Breast epithelium (tissue), 4 donors: ENCODE data around the gene MRPL24. TPM values are rescaled to one million over a fixed set of nuclear protein-coding genes. Genes with fewer than 3 reads are reported as not detected.

Source experiments
- DNase-seq, 2 donors: peaks; one replicate each; pipeline ENCODE4 v3.0.0-alpha.2; 2019; ENCODE audit warnings: low spot score in 2 of 2
- H3K27ac ChIP-seq, 2 donors: fragments of 200-600 bp; sonication (generic) in 1 of 2; one replicate each; pipeline ENCODE4 v1.5.1; 2016 to 2019; ENCODE audit warnings: mild to moderate bottlenecking in 1 of 2
- H3K27me3 ChIP-seq, 2 donors: fragments of 200-600 bp; sonication (generic) in 1 of 2; one replicate each; pipeline versions ENCODE4 v1.5.1 to v1.6.0; 2017 to 2019; ENCODE audit warnings: control low read depth in 1 of 2, mild to moderate bottlenecking in 1 of 2
- H3K36me3 ChIP-seq: fragments of 200-600 bp; one replicate; pipeline ENCODE4 v1.5.1; 2019
- H3K4me1 ChIP-seq, 2 donors: fragments of 200-600 bp; sonication (generic); one replicate each; pipeline ENCODE4 v1.5.1; 2016 to 2019; ENCODE audit warnings: control low read depth in 1 of 2
- H3K4me3 ChIP-seq, 3 donors: fragments of 200-600 bp; sonication (generic); 1 replicate in 2 of 3; 2 replicates in 1 of 3; pipeline ENCODE4 v1.5.1; 2016 to 2019; ENCODE audit warnings: mild to moderate bottlenecking in 3 of 3, moderate library complexity in 2 of 3
- H3K9me3 ChIP-seq, 2 donors: fragments of 200-600 bp; sonication (generic) in 1 of 2; one replicate each; pipeline ENCODE4 v1.5.1; 2016 to 2019; ENCODE audit warnings: control low read depth in 1 of 2
- POLR2A ChIP-seq: fragments of 450-650 bp; IDR thresholded peaks from one replicate; pipeline ENCODE4 v1.6.1; 2016; ENCODE audit warnings: antibody characterized with exemption, mild to moderate bottlenecking, moderate library complexity
- POLR2AphosphoS5 ChIP-seq, 3 donors: sonication (generic); formaldehyde crosslinking; IDR thresholded peaks; one replicate each; pipeline ENCODE4 v1.6.1; 2017; ENCODE audit warnings: antibody characterized with exemption in 3 of 3
- intact Hi-C: fragments of 100-400 bp; cut with DNase I; formaldehyde crosslinking; loops from one replicate; pipeline ENCODE4 v1.15.1; 2023; ENCODE audit warnings: low total_unique reads
- total RNA-seq, 3 donors: library from RNA; depleted of rRNA; stranded (reverse); fragments of >200 nt; gene quantifications; one replicate each; pipeline ENCODE4 v1.1.0, GENCODE V29; 2016
- TF ChIP-seq, protein P1 (sequence below), 3 donors: fragments of 450-650 bp; IDR thresholded peaks; one replicate each; pipeline ENCODE4 v1.5.1; 2016 to 2017; ENCODE audit warnings: antibody characterized with exemption in 3 of 3, mild to moderate bottlenecking in 3 of 3, moderate library complexity in 3 of 3

Gene MRPL24
- total RNA-seq, 3 donors from 2014 or later = 36.6 to 63.9 (median 63.8) TPM

DNA sequence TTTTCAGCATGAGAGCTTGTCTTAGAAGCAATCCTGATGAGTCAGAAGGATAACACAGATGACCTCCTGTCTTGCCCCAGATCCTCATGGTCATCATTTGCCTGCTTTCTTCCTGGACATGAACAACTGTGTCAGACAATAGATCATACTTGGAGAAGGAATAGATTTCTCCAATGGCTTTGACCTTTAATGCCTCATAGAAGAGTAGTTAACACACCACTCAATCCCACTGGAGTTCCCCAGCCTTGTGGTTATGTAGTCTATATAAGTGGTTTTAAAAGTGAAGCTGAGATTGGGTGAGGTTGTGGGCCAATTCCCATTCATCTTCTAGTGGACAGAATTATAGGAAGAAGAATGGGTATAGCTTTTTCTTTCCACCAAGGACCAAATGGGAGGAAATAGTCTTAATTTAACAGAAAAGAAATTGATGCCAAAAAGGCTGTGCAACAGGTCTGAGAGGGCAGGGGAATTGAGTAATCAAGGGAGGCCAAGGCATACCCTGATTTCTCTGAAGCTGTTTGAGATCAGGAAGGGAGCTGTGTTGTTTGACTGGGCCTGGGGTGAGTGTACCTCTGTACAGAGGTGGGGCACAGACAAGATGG, 40.8 kb upstream of the MRPL24 start:
- no peaks in the 10 kb centered on the region for H3K36me3 ChIP-seq
- no peak for DNase-seq
- TF ChIP-seq, protein P1, sequence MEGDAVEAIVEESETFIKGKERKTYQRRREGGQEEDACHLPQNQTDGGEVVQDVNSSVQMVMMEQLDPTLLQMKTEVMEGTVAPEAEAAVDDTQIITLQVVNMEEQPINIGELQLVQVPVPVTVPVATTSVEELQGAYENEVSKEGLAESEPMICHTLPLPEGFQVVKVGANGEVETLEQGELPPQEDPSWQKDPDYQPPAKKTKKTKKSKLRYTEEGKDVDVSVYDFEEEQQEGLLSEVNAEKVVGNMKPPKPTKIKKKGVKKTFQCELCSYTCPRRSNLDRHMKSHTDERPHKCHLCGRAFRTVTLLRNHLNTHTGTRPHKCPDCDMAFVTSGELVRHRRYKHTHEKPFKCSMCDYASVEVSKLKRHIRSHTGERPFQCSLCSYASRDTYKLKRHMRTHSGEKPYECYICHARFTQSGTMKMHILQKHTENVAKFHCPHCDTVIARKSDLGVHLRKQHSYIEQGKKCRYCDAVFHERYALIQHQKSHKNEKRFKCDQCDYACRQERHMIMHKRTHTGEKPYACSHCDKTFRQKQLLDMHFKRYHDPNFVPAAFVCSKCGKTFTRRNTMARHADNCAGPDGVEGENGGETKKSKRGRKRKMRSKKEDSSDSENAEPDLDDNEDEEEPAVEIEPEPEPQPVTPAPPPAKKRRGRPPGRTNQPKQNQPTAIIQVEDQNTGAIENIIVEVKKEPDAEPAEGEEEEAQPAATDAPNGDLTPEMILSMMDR (IDR thresholded peaks at IDR 0.05) = no peak
- TF ChIP-seq POLR2AphosphoS5 (IDR thresholded peaks at IDR 0.05) = no peak

DNA sequence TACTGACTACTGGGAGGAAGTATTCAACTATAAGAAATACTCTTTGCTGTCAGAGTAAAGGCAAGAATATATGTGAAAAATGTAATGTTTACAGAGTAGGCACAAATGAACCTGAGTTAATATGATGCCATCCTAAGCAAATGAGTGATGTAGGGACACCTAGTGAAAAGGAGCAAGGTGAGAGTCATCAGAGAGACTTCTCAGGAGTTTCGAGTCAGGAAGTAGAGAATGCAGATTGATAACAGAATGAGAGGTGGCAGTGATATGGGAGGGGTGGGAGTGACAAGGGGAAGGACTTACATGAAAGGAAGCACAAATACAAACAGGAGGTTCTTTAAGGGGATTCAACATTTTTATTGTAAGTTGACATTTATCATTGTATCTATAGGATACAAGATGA, 36.7 kb upstream of the MRPL24 start:
- no peak for DNase-seq
- Histone ChIP-seq H3K4me3 (no peak overlapping the region), H3K27me3 (no peaks in the 10 kb centered on the region), H3K27ac (no peak overlapping the region), H3K36me3 (no peaks in the 10 kb centered on the region), H3K4me1 (peaks cover 0 to 6% of the 10 kb centered on the region in 2 donors), H3K9me3 (no peaks in the 10 kb centered on the region)
- intact Hi-C loops = no loop called here
- no peak for TF ChIP-seq POLR2AphosphoS5 (IDR thresholded peaks at IDR 0.05)
- TF ChIP-seq POLR2A = no peak
- TF ChIP-seq, protein P1 (IDR thresholded peaks at IDR 0.05) = no peak

More for the DNA sequence above, 40.8 kb upstream of the MRPL24 start:
- Histone ChIP-seq H3K4me3 (no peak overlapping the region), H3K4me1 (peaks cover 0 to 6% of the 10 kb centered on the region in 2 donors), H3K27me3 (no peaks in the 10 kb centered on the region), H3K27ac (no peak overlapping the region), H3K9me3 (no peaks in the 10 kb centered on the region)
- intact Hi-C loops = loop anchor here (10.0 kb wide), 1 partner anchor 1047 kb away; no protein-coding TSS in a partner anchor

DNA sequence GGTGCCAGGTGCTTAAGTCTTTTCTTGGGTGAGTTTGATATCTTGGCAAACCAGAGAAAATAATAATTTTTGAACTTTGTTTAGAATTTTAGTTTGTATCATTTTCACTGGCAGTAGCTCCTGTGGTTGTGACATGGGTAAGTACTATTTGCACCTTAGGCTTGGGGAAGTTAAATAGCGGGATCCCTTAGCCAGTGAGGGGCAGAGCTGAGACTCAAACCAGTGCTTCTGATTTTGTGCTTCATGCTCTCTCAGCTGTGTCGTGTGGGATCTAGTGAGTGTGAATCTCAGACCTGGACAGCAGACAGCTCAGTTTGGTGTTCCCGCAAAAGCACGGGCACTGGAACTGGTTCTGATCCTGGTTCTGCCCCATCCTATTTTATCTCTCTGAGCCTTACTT, 36.1 kb upstream of the MRPL24 start:
- Histone ChIP-seq H3K27ac (no peak overlapping the region), H3K4me1 (peaks cover 0 to 6% of the 10 kb centered on the region in 2 donors), H3K4me3 (no peak overlapping the region), H3K36me3 (no peaks in the 10 kb centered on the region), H3K27me3 (no peaks in the 10 kb centered on the region), H3K9me3 (no peaks in the 10 kb centered on the region)
- TF ChIP-seq, protein P1 (IDR thresholded peaks at IDR 0.05) = no peak
- TF ChIP-seq POLR2AphosphoS5 (IDR thresholded peaks at IDR 0.05) (no peak), POLR2A (no peak)
- no peak for DNase-seq
- intact Hi-C loops = no loop called here

DNA sequence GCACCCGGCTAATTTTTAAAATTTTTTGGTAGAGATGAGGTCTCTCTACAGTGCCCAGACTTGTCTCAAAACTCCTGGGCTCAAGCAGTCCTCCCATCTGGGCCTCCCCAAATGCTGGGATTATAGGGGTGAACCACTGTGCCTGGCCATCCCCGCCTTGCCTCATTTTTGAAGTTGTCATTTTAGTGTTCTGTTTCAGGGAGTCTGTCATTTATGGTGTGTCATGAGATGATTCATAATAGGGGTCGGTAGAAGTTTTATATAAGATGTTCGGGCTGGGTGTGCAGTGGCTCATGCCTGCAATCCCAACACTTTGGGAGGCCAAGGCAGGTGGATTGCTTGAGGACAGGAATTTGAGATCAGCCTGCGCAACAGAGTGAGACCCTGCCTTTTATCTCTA, 34.9 kb upstream of the MRPL24 start:
- Histone ChIP-seq H3K9me3 (no peaks in the 10 kb centered on the region), H3K27me3 (no peaks in the 10 kb centered on the region), H3K4me1 (peaks cover 0 to 6% of the 10 kb centered on the region in 2 donors), H3K27ac (no peak overlapping the region), H3K4me3 (no peak overlapping the region), H3K36me3 (no peaks in the 10 kb centered on the region)
- TF ChIP-seq POLR2AphosphoS5 (IDR thresholded peaks at IDR 0.05) = no peak
- TF ChIP-seq POLR2A = no peak
- TF ChIP-seq, protein P1 (IDR thresholded peaks at IDR 0.05) = no peak
- DNase-seq = no peak
- intact Hi-C loops = no loop called here

DNA sequence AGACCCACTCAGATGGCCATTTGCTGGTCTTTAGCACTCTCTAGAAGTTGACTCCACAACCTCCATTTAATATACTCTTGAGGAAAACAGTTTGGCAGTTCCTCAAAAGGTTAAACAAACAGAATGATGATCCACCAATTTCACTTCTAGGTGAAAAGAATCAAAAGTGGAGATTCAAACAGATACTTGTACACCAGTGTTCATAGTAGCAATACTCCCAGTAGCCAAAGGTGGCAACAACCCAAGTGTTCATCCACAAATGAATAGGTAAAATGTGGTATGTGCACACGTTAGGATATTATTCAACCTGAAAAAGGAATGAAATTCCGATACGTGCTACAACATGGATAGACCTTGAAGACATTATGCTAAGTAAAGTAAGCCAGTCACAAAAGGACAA, 32.7 kb upstream of the MRPL24 start:
- Histone ChIP-seq H3K9me3 (no peaks in the 10 kb centered on the region), H3K27me3 (no peaks in the 10 kb centered on the region), H3K4me1 (peaks cover 0 to 16% of the 10 kb centered on the region in 2 donors), H3K36me3 (no peaks in the 10 kb centered on the region), H3K27ac (peak overlapping the region in 1 of 2 donors; percentile 27), H3K4me3 (no peak overlapping the region)
- TF ChIP-seq, protein P1 (IDR thresholded peaks at IDR 0.05) = no peak
- TF ChIP-seq POLR2A (no peak), POLR2AphosphoS5 (IDR thresholded peaks at IDR 0.05) (no peak)
- intact Hi-C loops = no loop called here
- no peak for DNase-seq
